ENCODE data around the gene ARL5B.

Gene ARL5B

GRCh38 chr10:18713077-18713476 is 53.8 kb downstream of the ARL5B start:
- DNase-seq = no peak

- no peak for DNase-seq
Observed at GRCh38 chr10:18718991-18719390, 59.8 kb downstream of the ARL5B start.

DNA sequence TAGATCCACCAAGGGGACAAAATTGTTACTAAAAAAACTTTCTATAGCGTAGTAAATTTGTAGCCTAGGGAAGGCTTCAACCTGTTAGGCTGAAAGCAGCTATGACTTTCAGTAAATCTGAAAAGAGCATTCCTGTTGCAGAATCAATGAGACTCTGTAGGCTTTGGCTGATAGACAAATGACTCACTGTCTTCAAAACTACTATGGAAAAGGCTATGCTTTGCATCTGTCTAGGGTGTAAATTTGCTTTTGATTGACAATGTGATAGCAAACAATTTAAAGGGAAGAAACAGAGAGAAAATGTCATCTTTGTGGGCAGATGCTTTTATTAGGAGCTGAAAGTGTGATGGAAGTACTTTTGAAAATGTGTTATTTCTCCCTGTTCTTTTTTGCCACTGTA is 60.6 kb downstream of the ARL5B start:
- no peak for DNase-seq

GRCh38 chr10:18721067-18721466 is 61.8 kb downstream of the ARL5B start:
- no peak for DNase-seq

DNA sequence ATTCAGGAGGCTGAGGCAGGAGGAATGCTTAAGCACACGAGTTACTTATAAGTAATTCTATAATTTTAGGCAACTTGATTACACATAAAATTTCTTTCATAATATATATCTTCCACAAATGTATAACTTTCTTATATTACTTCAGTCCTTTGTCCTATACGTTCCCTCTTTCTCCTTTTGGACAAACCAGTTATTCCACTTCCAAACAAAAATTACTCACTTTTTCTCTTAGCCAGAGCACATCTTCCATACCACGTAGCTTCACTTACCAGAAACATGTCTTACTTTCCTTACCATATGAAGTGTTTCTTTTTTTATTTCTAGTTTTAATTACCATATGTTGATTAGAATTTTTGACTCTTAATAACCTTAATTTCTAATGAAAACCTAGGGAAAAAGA is 64.6 kb downstream of the ARL5B start:
- no peak for DNase-seq
